ENCODE measurements around the gene GSPT1. TPM values are rescaled to one million over a fixed set of nuclear protein-coding genes. Genes with fewer than 3 reads are reported as not detected.
A peak's percentile ranks its signal among the peaks of the same experiment; 100 is the strongest.

Gene GSPT1
- total RNA-seq, 2 donors from 2014 or later, result 22.4 to 43.6 TPM

GRCh38 chr16:11857161-11857560 is 58.6 kb downstream of the GSPT1 start:
- peaks cover 20% of the 10 kb centered on the region for H3K4me1 ChIP-seq
- no peak for ATAC-seq
- DNase-seq, result no peak
- H3K27me3 ChIP-seq, result no peaks in the 10 kb centered on the region
- H3K9me3 ChIP-seq, result no peaks in the 10 kb centered on the region
- intact Hi-C loops (cut with DNase I), result no loop called here
- no peak for TF ChIP-seq POLR2A (IDR thresholded peaks at IDR 0.05)
- no peak for TF ChIP-seq CTCF (IDR thresholded peaks at IDR 0.05)
- H3K36me3 ChIP-seq (replicated peaks in 1 of 2; ENCODE audit: insufficient read depth in 1 of 2, low read depth in 2 of 2), result no peaks in the 10 kb centered on the region
- H3K27ac ChIP-seq, result no peak overlapping the region
- 73% methylated on average over 4 of the region's 4 CpGs for WGBS, 2 donors
- H3K4me3 ChIP-seq, result no peak overlapping the region

GRCh38 chr16:11852092-11852809 is 63.5 kb downstream of the GSPT1 start:
- peak overlapping the region; percentile 82 to 96 (median 88) for H3K27ac ChIP-seq
- ATAC-seq, result no peak
- DNase-seq, result no peak
- TF ChIP-seq POLR2A (IDR thresholded peaks at IDR 0.05) (no peak), CTCF (IDR thresholded peaks at IDR 0.05) (no peak)
- no peaks in the 10 kb centered on the region for H3K9me3 ChIP-seq
- peaks cover 46% of the 10 kb centered on the region for H3K4me1 ChIP-seq
- WGBS, 2 donors, result 36 to 53% methylated on average over 23 to 33 of the region's 33 CpGs
- no peaks in the 10 kb centered on the region for H3K27me3 ChIP-seq
- peak overlapping the region; percentile 83 to 100 for H3K4me3 ChIP-seq
- peaks cover under 1 to 2% of the 10 kb centered on the region in 2 donors for H3K36me3 ChIP-seq (replicated peaks in 1 of 2; ENCODE audit: insufficient read depth in 1 of 2, low read depth in 2 of 2)
- intact Hi-C loops (cut with DNase I), result no loop called here

DNA sequence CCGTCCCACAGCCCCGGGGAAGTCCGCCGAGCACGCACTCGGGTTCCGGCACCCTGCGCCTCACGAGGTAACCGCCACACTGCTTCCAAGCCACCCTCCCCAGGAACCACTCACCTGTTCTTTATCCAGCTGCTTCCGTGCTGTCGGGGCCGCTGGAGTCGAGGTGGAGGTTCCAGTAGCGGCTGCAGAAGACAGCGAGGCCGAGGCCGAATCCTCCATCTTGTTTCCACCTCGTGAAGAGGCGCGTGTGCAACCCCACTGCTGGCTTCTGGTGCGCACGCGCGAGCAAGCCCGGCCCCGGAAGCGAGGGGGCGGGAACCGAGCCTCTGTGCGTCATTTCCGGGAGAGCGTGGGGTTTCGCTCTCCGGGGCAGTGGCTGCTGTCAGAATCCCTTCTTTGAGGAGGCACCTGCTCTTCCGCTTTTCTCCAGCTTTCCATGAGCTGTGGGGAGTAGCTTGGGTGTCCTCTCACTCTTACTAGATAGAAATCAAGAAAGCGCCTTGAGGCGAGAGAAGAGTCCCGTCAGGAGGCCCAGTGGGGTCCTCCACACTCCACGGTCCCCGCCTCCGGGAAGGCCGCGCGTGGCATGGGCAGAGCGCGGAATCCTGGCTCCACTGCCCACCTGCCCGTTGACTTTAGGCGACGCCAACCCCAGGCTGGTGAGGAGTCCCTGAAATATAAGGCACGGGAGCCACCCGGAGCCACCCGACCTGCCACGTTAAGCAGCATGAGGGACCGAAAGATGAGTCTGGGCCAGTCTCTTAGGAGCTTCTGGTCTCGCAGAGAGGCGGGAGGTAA is 64.3 kb downstream of the GSPT1 start, which contains the start of gene RSL1D1:
Gene RSL1D1 (minus strand): TSS at position 249 of the 798 bp plus-strand sequence. CDS start 30 bp downstream, at position 219.
- peak within 1 kb of the TSS; percentile 83 to 100 for H3K4me3 ChIP-seq
- intact Hi-C loops (cut with DNase I), result no loop called here
- peak; percentile 99 for ATAC-seq
- no peak for TF ChIP-seq CTCF (IDR thresholded peaks at IDR 0.05)
- peak; percentile 51 to 89 (median 88) for TF ChIP-seq POLR2A (IDR thresholded peaks at IDR 0.05)
- H3K36me3 ChIP-seq (replicated peaks in 1 of 2; ENCODE audit: insufficient read depth in 1 of 2, low read depth in 2 of 2), result peaks cover 7% of the 10 kb centered on the region in 2 donors
- H3K4me1 ChIP-seq, result peaks cover 46% of the 10 kb centered on the region
- H3K9me3 ChIP-seq, result no peaks in the 10 kb centered on the region
- peak; percentile 91 to 94 (median 92) for DNase-seq
- no peaks in the 10 kb centered on the region for H3K27me3 ChIP-seq
- H3K27ac ChIP-seq, result peak within 1 kb of the TSS; percentile 82 to 96 (median 88)
- WGBS, 2 donors, result 0% methylated on average over 6 to 57 of the region's 57 CpGs

- no peak overlapping the region for H3K27ac ChIP-seq
- no peak for ATAC-seq
- intact Hi-C loops (cut with DNase I), result loop anchor here (10.0 kb wide), 1 partner anchor 64 kb away; no protein-coding TSS in a partner anchor
- H3K9me3 ChIP-seq, result no peaks in the 10 kb centered on the region
- TF ChIP-seq CTCF (IDR thresholded peaks at IDR 0.05), result no peak
- TF ChIP-seq POLR2A (IDR thresholded peaks at IDR 0.05), result no peak
- no peak overlapping the region for H3K4me3 ChIP-seq
- H3K36me3 ChIP-seq (replicated peaks in 1 of 2; ENCODE audit: insufficient read depth in 1 of 2, low read depth in 2 of 2), result peaks cover 25 to 26% of the 10 kb centered on the region in 2 donors
- DNase-seq, result no peak
- WGBS, 2 donors, result 83 to 95% methylated on average over 2 to 3 of the region's 3 CpGs
- H3K4me1 ChIP-seq, result peaks cover 38% of the 10 kb centered on the region
- no peaks in the 10 kb centered on the region for H3K27me3 ChIP-seq
Measured at GRCh38 chr16:11848842-11849241, 66.9 kb downstream of the GSPT1 start.

Measured in body of pancreas (tissue), 4 donors.